Measurements from ENCODE around the gene DDIT3.
"Not testable (repeated sequence)": the region's sequence is repeated elsewhere in the genome, so short reads cannot be mapped to it uniquely, and the experiment has no call there.

Gene DDIT3

GRCh38 chr12:57511588-57512325, 8.6 kb downstream of the DDIT3 start:
- Histone ChIP-seq H3K4me1 (no peaks in the 10 kb centered on the region; the same call in 1 of the 2 replicates), H3K9me3 (no peaks in the 10 kb centered on the region), H3K36me3 (peaks cover 78% of the 10 kb centered on the region), H3K27me3 (no peaks in the 10 kb centered on the region), H3K4me3 (ENCODE audit: low read depth, low read length) (no peak overlapping the region)
- DNase-seq, result no peak
- no peak for TF ChIP-seq CTCF (IDR thresholded peaks at IDR 0.05; ENCODE audit: low read depth, low read length)

DNA sequence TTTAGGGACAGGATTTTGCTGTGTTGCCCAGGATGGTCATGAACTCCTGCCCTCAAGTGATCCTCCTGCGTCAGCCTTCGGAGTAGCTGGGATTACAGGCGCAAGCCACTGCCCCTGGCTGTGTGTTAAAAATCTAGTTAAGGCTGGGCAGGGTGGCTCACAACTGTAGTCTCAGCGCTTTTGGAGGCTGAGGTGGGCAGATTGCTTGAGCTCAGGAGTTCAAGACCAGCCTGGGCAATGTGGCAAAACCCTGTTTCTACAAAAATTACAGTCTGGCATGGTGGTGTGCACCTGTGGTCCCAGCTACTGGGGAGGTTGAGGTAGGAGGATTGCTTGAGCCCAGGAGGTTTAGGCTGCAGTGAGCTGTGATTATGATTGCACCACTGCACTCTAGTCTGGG, 9.2 kb downstream of the DDIT3 start:
- no peaks in the 10 kb centered on the region for H3K27me3 ChIP-seq
- no peak for DNase-seq
- no peaks in the 10 kb centered on the region for H3K9me3 ChIP-seq
- TF ChIP-seq CTCF (IDR thresholded peaks at IDR 0.05; ENCODE audit: low read depth, low read length), result no peak
- H3K36me3 ChIP-seq, result peaks cover 77% of the 10 kb centered on the region
- no peak overlapping the region for H3K4me3 ChIP-seq (ENCODE audit: low read depth, low read length)
- H3K4me1 ChIP-seq, result no peaks in the 10 kb centered on the region

DNA sequence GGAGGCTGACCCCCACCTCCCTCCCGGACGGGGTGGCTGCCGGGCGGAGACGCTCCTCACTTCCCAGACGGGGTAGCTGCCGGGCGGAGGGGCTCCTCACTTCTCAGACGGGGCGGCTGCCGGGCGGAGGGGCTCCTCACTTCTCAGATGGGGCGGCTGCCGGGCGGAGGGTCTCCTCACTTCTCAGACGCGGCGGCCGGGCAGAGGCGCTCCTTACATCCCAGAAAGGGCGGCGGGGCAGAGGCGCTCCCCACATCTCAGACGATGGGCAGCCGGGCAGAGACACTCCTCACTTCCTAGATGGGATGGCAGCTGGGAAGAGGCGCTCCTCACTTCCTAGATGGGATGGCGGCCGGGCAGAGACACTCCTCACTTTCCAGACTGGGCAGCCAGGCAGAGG, 12.5 kb downstream of the DDIT3 start:
- not testable (repeated sequence) for H3K27me3 ChIP-seq; H3K4me3 ChIP-seq (ENCODE audit: low read depth, low read length); H3K9me3 ChIP-seq; H3K4me1 ChIP-seq; DNase-seq
- peaks cover 77% of the 10 kb centered on the region for H3K36me3 ChIP-seq

- DNase-seq; H3K4me3 ChIP-seq (ENCODE audit: low read depth, low read length); H3K4me1 ChIP-seq; H3K9me3 ChIP-seq; H3K27me3 ChIP-seq: not testable (repeated sequence)
- peaks cover 76% of the 10 kb centered on the region for H3K36me3 ChIP-seq
These were observed 13.8 kb downstream of the DDIT3 start for GRCh38 chr12:57506541-57506940.

- not testable (repeated sequence) for H3K4me1 ChIP-seq; H3K4me3 ChIP-seq (ENCODE audit: low read depth, low read length); H3K27me3 ChIP-seq; H3K9me3 ChIP-seq; DNase-seq
- peaks cover 87% of the 10 kb centered on the region for H3K36me3 ChIP-seq
These were observed 17.9 kb downstream of the DDIT3 start for GRCh38 chr12:57502311-57502969.

- Histone ChIP-seq H3K9me3 (no peaks in the 10 kb centered on the region), H3K4me3 (ENCODE audit: low read depth, low read length) (no peak overlapping the region), H3K4me1 (no peaks in the 10 kb centered on the region), H3K27me3 (no peaks in the 10 kb centered on the region), H3K36me3 (peaks cover 88% of the 10 kb centered on the region)
- no peak for DNase-seq
- no peak for TF ChIP-seq CTCF (IDR thresholded peaks at IDR 0.05; ENCODE audit: low read depth, low read length)
These were observed 20.1 kb downstream of the DDIT3 start for GRCh38 chr12:57500213-57500612.

DNA sequence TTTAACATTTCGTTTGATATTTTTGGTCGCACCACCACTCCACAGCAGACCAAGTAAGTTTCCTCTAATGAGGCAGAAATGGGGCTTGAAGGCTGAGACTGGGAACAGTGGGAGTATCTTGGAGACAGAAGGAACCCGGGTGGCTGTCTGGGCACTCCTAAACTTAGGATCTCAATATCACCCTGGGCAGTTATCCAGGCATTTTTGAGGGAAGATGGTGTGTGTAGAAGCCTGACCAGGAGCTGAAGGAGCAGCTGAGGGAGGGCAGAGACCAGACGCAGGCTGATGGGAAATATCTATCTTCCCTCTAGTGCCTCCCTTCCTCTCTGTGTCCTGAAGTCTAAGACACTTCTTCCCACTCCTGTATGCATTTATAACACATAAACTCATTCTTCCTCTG, 21.7 kb downstream of the DDIT3 start:
- Histone ChIP-seq H3K4me3 (ENCODE audit: low read depth, low read length) (no peak overlapping the region), H3K27me3 (no peaks in the 10 kb centered on the region), H3K9me3 (no peaks in the 10 kb centered on the region), H3K4me1 (no peaks in the 10 kb centered on the region), H3K36me3 (peaks cover 80% of the 10 kb centered on the region)
- no peak for TF ChIP-seq CTCF (IDR thresholded peaks at IDR 0.05; ENCODE audit: low read depth, low read length)
- no peak for DNase-seq

Data from BE2C (cell line).